ENCODE data around the gene MTG2.

Gene MTG2

DNA sequence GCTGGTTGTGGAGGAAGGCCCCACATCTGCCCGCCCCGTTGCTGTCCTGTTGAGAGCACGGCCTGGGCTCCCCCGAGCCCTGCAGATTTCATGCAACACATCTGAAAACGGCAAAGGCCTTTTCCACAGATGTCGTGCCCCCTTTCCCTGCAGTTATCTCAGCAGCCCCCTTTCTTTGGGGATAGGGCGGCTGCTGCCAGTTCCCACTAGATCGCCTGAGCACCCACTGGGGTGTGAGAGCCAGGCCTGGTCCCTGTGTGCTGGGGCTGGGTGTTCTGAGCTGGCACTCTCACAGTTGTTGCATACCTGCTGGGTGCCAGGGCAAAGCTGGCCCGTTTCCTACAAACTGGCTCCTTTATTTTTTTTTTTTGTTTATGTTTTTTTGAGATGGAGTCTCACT, 12.3 kb upstream of the MTG2 start:
- peaks cover 10% of the 10 kb centered on the region for H3K36me3 ChIP-seq (ENCODE audit: control insufficient read depth, insufficient read depth, low read length)
- no peaks in the 10 kb centered on the region for H3K27me3 ChIP-seq (replicated peaks; ENCODE audit: control insufficient read depth, insufficient read depth, low read length, poor library complexity, severe bottlenecking)
- no peaks in the 10 kb centered on the region for H3K4me1 ChIP-seq (ENCODE audit: control insufficient read depth, insufficient read depth, low read length, poor library complexity, severe bottlenecking)
- no peaks in the 10 kb centered on the region for H3K9me3 ChIP-seq (ENCODE audit: control insufficient read depth, low read length)
- no peak overlapping the region for H3K27ac ChIP-seq (ENCODE audit: insufficient read depth, low read length, poor library complexity, severe bottlenecking)
- DNase-seq: no peak
- H3K4me3 ChIP-seq (ENCODE audit: insufficient read depth, low read depth, low read length, poor library complexity, severe bottlenecking): no peak overlapping the region

GRCh38 chr20:62171245-62171644, 11.6 kb upstream of the MTG2 start:
- H3K27me3 ChIP-seq (replicated peaks; ENCODE audit: control insufficient read depth, insufficient read depth, low read length, poor library complexity, severe bottlenecking): no peaks in the 10 kb centered on the region
- H3K36me3 ChIP-seq (ENCODE audit: control insufficient read depth, insufficient read depth, low read length): peaks cover 4% of the 10 kb centered on the region
- H3K27ac ChIP-seq (ENCODE audit: insufficient read depth, low read length, poor library complexity, severe bottlenecking): no peak overlapping the region
- DNase-seq: no peak
- no peaks in the 10 kb centered on the region for H3K4me1 ChIP-seq (ENCODE audit: control insufficient read depth, insufficient read depth, low read length, poor library complexity, severe bottlenecking)
- H3K9me3 ChIP-seq (ENCODE audit: control insufficient read depth, low read length): no peaks in the 10 kb centered on the region
- H3K4me3 ChIP-seq (ENCODE audit: insufficient read depth, low read depth, low read length, poor library complexity, severe bottlenecking): no peak overlapping the region

DNA sequence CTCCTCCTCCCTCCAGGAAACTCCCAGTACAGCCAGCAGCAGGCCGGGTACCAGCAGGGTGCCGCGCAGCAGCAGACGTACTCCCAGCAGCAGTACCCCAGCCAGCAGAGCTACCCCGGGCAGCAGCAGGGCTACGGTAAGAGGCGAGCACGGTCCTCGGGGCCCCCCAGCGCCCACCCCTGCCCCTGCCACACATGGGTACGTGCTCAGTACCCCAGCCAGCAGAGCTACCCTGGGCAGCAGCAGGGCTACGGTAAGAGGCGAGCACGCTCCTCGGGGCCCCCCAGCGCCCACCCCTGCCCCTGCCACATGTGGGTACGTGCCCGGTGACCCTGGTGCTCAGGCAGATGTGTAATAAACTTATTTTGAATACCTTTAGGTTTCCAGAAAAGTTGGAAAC, 10.2 kb upstream of the MTG2 start:
- H3K4me3 ChIP-seq (ENCODE audit: insufficient read depth, low read depth, low read length, poor library complexity, severe bottlenecking): no peak overlapping the region
- H3K27me3 ChIP-seq (replicated peaks; ENCODE audit: control insufficient read depth, insufficient read depth, low read length, poor library complexity, severe bottlenecking): no peaks in the 10 kb centered on the region
- H3K36me3 ChIP-seq (ENCODE audit: control insufficient read depth, insufficient read depth, low read length): peaks cover 4% of the 10 kb centered on the region

GRCh38 chr20:62174021-62174804, 8.6 kb upstream of the MTG2 start:
- Histone ChIP-seq H3K27ac (ENCODE audit: insufficient read depth, low read length, poor library complexity, severe bottlenecking) (no peak overlapping the region), H3K27me3 (replicated peaks; ENCODE audit: control insufficient read depth, insufficient read depth, low read length, poor library complexity, severe bottlenecking) (no peaks in the 10 kb centered on the region), H3K4me1 (ENCODE audit: control insufficient read depth, insufficient read depth, low read length, poor library complexity, severe bottlenecking) (no peaks in the 10 kb centered on the region), H3K4me3 (ENCODE audit: insufficient read depth, low read depth, low read length, poor library complexity, severe bottlenecking) (no peak overlapping the region), H3K9me3 (ENCODE audit: control insufficient read depth, low read length) (no peaks in the 10 kb centered on the region), H3K36me3 (ENCODE audit: control insufficient read depth, insufficient read depth, low read length) (no peaks in the 10 kb centered on the region)
- DNase-seq: no peak

More for the DNA sequence above, 10.2 kb upstream of the MTG2 start:
- Histone ChIP-seq H3K4me1 (ENCODE audit: control insufficient read depth, insufficient read depth, low read length, poor library complexity, severe bottlenecking) (no peaks in the 10 kb centered on the region), H3K9me3 (ENCODE audit: control insufficient read depth, low read length) (no peaks in the 10 kb centered on the region), H3K27ac (ENCODE audit: insufficient read depth, low read length, poor library complexity, severe bottlenecking) (no peak overlapping the region)
- DNase-seq: no peak

GRCh38 chr20:62174870-62175624, 7.8 kb upstream of the MTG2 start:
- Histone ChIP-seq H3K27ac (ENCODE audit: insufficient read depth, low read length, poor library complexity, severe bottlenecking) (no peak overlapping the region), H3K36me3 (ENCODE audit: control insufficient read depth, insufficient read depth, low read length) (no peaks in the 10 kb centered on the region), H3K4me1 (ENCODE audit: control insufficient read depth, insufficient read depth, low read length, poor library complexity, severe bottlenecking) (no peaks in the 10 kb centered on the region), H3K27me3 (replicated peaks; ENCODE audit: control insufficient read depth, insufficient read depth, low read length, poor library complexity, severe bottlenecking) (no peaks in the 10 kb centered on the region), H3K9me3 (ENCODE audit: control insufficient read depth, low read length) (no peaks in the 10 kb centered on the region), H3K4me3 (ENCODE audit: insufficient read depth, low read depth, low read length, poor library complexity, severe bottlenecking) (no peak overlapping the region)
- no peak for DNase-seq

GRCh38 chr20:62175711-62176110, 7.1 kb upstream of the MTG2 start:
- DNase-seq: no peak
- Histone ChIP-seq H3K27me3 (replicated peaks; ENCODE audit: control insufficient read depth, insufficient read depth, low read length, poor library complexity, severe bottlenecking) (no peaks in the 10 kb centered on the region), H3K27ac (ENCODE audit: insufficient read depth, low read length, poor library complexity, severe bottlenecking) (no peak overlapping the region), H3K4me1 (ENCODE audit: control insufficient read depth, insufficient read depth, low read length, poor library complexity, severe bottlenecking) (no peaks in the 10 kb centered on the region), H3K36me3 (ENCODE audit: control insufficient read depth, insufficient read depth, low read length) (no peaks in the 10 kb centered on the region), H3K4me3 (ENCODE audit: insufficient read depth, low read depth, low read length, poor library complexity, severe bottlenecking) (no peak overlapping the region), H3K9me3 (ENCODE audit: control insufficient read depth, low read length) (no peaks in the 10 kb centered on the region)

- Histone ChIP-seq H3K9me3 (ENCODE audit: control insufficient read depth, low read length) (no peaks in the 10 kb centered on the region), H3K27me3 (replicated peaks; ENCODE audit: control insufficient read depth, insufficient read depth, low read length, poor library complexity, severe bottlenecking) (no peaks in the 10 kb centered on the region), H3K27ac (ENCODE audit: insufficient read depth, low read length, poor library complexity, severe bottlenecking) (no peak overlapping the region), H3K36me3 (ENCODE audit: control insufficient read depth, insufficient read depth, low read length) (no peaks in the 10 kb centered on the region), H3K4me3 (ENCODE audit: insufficient read depth, low read depth, low read length, poor library complexity, severe bottlenecking) (no peak overlapping the region), H3K4me1 (ENCODE audit: control insufficient read depth, insufficient read depth, low read length, poor library complexity, severe bottlenecking) (no peaks in the 10 kb centered on the region)
- no peak for DNase-seq
These were observed 6.0 kb upstream of the MTG2 start for GRCh38 chr20:62176866-62177265.

GRCh38 chr20:62177307-62177706, 5.5 kb upstream of the MTG2 start:
- H3K27ac ChIP-seq (ENCODE audit: insufficient read depth, low read length, poor library complexity, severe bottlenecking): no peak overlapping the region
- no peaks in the 10 kb centered on the region for H3K4me1 ChIP-seq (ENCODE audit: control insufficient read depth, insufficient read depth, low read length, poor library complexity, severe bottlenecking)
- no peak overlapping the region for H3K4me3 ChIP-seq (ENCODE audit: insufficient read depth, low read depth, low read length, poor library complexity, severe bottlenecking)
- H3K9me3 ChIP-seq (ENCODE audit: control insufficient read depth, low read length): no peaks in the 10 kb centered on the region
- DNase-seq: no peak
- no peaks in the 10 kb centered on the region for H3K27me3 ChIP-seq (replicated peaks; ENCODE audit: control insufficient read depth, insufficient read depth, low read length, poor library complexity, severe bottlenecking)
- no peaks in the 10 kb centered on the region for H3K36me3 ChIP-seq (ENCODE audit: control insufficient read depth, insufficient read depth, low read length)

DNA sequence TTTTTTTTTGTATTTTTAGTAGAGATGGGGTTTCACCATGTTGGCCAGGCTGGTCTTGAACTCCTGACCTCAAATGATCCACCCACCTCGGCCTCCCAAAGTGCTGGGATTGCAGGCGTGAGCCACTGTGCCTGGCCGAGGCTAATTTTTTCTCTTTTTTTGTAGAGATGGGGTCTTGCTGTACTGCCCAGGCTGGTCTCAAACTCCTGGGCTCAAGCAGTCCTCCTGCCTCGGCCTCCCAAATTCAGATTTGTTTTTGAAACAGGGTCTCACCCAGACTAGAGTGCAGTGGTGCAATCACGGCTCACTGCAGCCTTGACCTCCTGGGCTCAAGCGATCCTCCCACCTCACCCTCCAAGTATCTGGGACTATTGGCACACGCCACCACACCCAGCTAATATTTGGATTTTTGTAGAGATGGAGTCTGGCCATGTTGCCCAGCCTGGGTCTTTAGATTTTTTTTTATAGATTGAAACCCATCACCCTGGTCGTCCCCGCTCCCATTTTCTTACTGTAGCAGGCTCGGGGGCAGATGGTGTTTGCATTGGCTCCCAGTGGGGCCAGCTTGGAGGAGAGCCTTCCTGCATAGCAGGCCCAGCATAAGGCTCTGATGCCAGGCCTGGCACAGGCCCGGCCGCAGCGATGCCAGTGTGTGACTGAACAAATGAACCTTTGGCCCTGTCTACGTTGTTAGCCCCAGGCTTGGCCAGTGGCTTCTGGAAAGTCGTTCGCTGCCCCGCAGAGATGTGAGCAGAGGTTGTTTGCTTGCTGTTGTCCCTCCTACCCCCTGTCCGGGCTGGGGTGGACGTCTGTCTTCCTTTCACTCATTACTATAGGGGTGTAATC, 4.3 kb upstream of the MTG2 start:
- H3K36me3 ChIP-seq (ENCODE audit: control insufficient read depth, insufficient read depth, low read length): no peaks in the 10 kb centered on the region
- peaks cover 3% of the 10 kb centered on the region for H3K4me1 ChIP-seq (ENCODE audit: control insufficient read depth, insufficient read depth, low read length, poor library complexity, severe bottlenecking)
- DNase-seq: no peak
- no peak overlapping the region for H3K4me3 ChIP-seq (ENCODE audit: insufficient read depth, low read depth, low read length, poor library complexity, severe bottlenecking)
- H3K27ac ChIP-seq (ENCODE audit: insufficient read depth, low read length, poor library complexity, severe bottlenecking): no peak overlapping the region
- no peaks in the 10 kb centered on the region for H3K27me3 ChIP-seq (replicated peaks; ENCODE audit: control insufficient read depth, insufficient read depth, low read length, poor library complexity, severe bottlenecking)
- no peaks in the 10 kb centered on the region for H3K9me3 ChIP-seq (ENCODE audit: control insufficient read depth, low read length)

- no peak for DNase-seq
- H3K4me1 ChIP-seq (ENCODE audit: control insufficient read depth, insufficient read depth, low read length, poor library complexity, severe bottlenecking): peaks cover 8% of the 10 kb centered on the region
- no peaks in the 10 kb centered on the region for H3K36me3 ChIP-seq (ENCODE audit: control insufficient read depth, insufficient read depth, low read length)
- H3K9me3 ChIP-seq (ENCODE audit: control insufficient read depth, low read length): no peaks in the 10 kb centered on the region
- no peak overlapping the region for H3K4me3 ChIP-seq (ENCODE audit: insufficient read depth, low read depth, low read length, poor library complexity, severe bottlenecking)
- H3K27ac ChIP-seq (ENCODE audit: insufficient read depth, low read length, poor library complexity, severe bottlenecking): no peak overlapping the region
- H3K27me3 ChIP-seq (replicated peaks; ENCODE audit: control insufficient read depth, insufficient read depth, low read length, poor library complexity, severe bottlenecking): no peaks in the 10 kb centered on the region
These were observed 3.7 kb upstream of the MTG2 start for GRCh38 chr20:62179162-62179504.

All from effector memory CD4-positive, alpha-beta T cell (primary cell).